Measurements from ENCODE around the gene RUNX3.

- TF ChIP-seq CTCF (IDR thresholded peaks at IDR 0.05) (no peak), POLR2A (IDR thresholded peaks at IDR 0.05) (no peak)
Observed at GRCh38 chr1:24908591-24909259, 21.4 kb downstream of the RUNX3 start.

Data from uterus (tissue), 2 donors.